ENCODE data around the gene CHSY1.

- no peak for TF ChIP-seq CTCF (IDR thresholded peaks at IDR 0.05)
- TF ChIP-seq POLR2A (IDR thresholded peaks at IDR 0.05), result no peak
These were observed 12.2 kb upstream of the CHSY1 start for GRCh38 chr15:101264011-101264410.
